HG03135 (cell line): ENCODE measurements around the gene TXNDC8.
"Not testable (repeated sequence)": the region's sequence is repeated elsewhere in the genome, so short reads cannot be mapped to it uniquely, and the experiment has no call there.

Experiments used
- ATAC-seq: cut with Tn5 transposase; IDR thresholded peaks from one replicate; pipeline ENCODE4 v1.9.1; 2021; ENCODE audit warnings: mild to moderate bottlenecking, moderate library complexity; ENCODE audit not compliant: unreplicated experiment

Gene TXNDC8

GRCh38 chr9:110328763-110329162 lies 8.9 kb downstream of the TXNDC8 start:
- ATAC-seq: no peak

- ATAC-seq: no peak
These were observed 9.9 kb downstream of the TXNDC8 start for GRCh38 chr9:110327716-110328115.

DNA sequence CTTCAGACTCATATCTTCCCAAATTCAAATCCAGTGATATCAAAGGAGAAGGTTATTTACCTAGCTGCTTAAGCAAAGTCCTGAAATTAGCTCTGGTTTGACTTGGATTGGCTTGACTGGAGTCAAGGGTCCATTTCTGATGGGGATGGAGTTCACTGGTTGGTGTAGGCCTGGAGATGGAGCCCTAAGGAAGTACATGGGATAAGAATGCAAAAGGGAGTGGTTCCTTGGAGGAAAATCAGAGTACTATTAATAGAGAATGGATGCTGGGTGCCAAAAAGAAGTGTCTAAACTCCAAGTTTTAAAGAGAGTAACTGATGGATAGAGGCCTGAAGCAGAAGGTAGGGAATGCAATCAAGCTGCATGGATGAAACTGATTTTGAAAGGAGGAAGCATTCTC lies 13.8 kb downstream of the TXNDC8 start:
- ATAC-seq: no peak

DNA sequence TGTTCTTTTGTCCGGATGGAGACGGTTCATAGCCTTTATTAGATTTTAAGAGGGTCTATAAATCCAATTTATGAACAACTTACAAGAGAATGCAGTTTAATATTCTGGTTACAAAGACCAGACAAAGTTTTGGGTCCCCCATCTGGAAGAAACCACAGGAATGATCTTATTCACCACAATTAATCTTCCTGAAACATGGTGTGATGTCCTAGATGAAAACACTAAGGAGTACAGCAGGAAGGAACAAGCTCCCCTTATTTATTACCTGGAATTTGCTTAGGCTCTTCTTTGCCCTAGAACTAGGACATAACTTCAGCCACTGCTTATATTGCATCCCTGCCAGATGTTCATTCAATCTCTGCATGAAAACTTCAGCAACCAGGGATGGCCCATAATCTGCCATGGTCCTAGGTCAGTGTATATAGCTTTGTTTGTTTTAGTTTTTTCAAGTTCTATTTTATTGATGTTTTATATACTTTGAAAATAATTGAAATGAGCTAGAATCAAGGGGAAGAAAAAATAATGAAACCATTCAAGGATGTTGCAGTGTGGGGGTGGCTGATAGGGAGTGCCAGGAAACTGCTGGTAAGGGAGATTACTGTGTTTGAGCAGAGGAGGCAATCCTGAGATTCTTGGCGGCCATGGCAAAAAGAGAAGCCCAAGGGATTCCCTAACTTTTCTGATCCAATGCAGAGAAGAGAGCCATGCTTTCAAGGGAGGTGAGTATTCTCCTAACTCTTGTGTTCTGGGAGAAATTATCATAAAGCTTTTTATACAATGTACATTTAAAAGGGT lies 16.8 kb downstream of the TXNDC8 start:
- ATAC-seq: no peak

DNA sequence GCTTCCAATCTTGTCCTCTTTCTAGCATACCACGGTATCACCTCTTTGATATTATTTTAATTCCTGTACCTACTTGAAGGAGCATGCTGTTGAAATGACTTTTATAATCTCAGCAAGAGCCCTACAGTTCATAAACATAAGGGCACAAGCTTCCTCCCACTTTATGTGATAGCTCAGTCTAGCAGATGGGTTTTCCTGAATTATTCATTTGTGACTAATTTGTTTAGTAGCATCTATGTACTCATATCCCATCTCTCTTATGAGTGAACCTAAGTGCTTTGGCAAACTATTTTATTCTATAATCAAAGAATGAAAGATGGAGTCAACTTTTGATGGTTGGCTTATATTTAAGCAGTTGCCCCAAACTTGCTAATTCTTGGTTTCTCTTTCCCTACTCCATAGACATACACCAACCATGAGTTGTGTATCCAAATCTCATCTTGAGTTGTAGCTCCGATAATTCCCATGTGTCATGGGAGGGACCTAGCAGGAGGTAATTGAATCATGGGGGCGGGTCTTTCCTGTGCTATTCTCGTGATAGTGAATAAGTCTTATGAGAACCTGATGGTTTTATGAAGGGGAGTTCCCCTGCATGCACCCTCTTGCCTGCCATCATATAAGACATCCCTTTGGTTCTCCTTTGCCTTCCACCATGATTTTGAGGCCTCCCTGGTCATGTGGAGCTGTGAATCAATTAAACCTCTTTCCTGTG lies 17.7 kb downstream of the TXNDC8 start:
- ATAC-seq: no peak

- no peak for ATAC-seq
These were observed 19.8 kb downstream of the TXNDC8 start for GRCh38 chr9:110317911-110318310.

- ATAC-seq: peak; percentile 98
These were observed 21.2 kb downstream of the TXNDC8 start for GRCh38 chr9:110316261-110317075.

DNA sequence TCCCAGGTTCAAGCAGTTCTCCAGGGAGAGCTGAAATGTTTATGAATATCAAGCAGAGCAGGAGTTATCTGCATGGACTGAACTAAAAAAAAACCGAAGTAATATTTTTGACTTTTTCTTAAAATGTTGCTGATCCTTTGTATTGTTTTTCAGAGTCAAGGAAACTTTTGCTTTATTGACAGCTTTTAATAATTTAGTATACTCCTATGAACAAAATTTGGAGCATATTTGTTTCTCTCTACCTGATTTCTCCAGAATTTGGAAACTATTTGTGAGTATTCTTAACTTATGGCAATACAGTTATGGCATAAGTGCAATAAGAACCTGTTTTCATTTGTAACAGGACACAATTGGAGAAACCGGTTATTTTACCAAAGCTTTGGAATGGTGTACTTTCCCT lies 25.7 kb downstream of the TXNDC8 start:
- not testable (repeated sequence) for ATAC-seq

- no peak for ATAC-seq
These were observed 28.0 kb downstream of the TXNDC8 start for GRCh38 chr9:110309681-110310080.

- no peak for ATAC-seq
These were observed 29.0 kb downstream of the TXNDC8 start for GRCh38 chr9:110308633-110309038.

DNA sequence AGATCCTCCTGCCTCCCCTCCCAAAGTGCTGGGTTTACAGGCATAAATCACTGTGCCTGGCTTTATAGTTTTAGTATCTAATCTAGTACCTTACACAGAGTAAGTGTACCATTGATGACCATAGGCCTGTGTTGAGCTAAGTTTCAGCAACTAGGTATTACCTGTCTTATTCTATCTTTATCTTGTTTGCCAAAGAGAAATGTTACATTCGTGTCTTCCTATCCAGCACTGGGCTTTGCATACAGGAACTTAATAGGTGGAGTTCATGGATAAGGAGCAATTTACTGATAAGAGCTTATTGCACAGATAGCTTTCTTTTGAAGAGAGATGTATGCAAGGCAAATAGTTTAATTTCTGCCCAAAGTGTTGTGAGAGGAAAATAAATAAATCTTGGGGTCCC lies 30.5 kb downstream of the TXNDC8 start:
- ATAC-seq: no peak

DNA sequence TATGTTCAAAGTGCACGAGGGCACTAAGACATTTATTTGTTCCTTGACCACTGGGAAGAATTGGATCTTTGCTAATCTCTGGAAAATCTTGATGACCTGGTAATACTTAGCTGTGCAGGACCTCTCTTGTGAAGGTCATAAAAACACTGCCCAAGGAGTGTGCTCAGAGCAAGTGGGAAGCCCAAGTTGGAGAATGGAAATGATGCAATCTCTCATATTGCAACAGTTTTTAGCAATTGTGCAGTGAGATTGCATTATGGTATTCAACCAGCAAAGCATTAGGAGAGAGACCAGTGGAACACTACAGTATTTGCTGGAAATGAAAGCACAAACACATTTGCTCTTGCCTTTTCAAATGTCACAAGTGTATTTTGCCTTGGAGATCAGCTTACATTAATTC lies 34.5 kb downstream of the TXNDC8 start:
- no peak for ATAC-seq

GRCh38 chr9:110298043-110298605 lies 39.5 kb downstream of the TXNDC8 start:
- no peak for ATAC-seq

DNA sequence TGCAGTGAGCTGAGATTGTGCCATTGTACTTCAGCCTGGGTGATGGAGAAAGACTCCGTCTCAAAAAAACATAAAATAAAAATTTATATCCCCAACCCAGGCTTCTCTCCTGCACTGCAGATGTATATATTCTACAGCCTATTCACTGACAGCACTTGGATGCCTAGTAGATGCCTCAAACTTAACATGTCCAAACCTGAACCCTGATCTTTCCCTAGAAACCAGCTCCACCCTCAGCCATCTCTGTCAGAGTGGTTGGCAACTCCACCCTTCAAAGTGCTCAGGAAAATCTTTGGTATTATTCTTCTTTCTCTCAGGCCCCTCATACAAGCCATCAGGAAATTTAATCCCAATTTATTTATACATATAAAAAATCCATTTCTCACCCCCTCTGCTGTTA lies 44.4 kb downstream of the TXNDC8 start:
- ATAC-seq: no peak

GRCh38 chr9:110291921-110292557 lies 45.6 kb downstream of the TXNDC8 start:
- no peak for ATAC-seq

- ATAC-seq: no peak
These were observed 47.7 kb downstream of the TXNDC8 start for GRCh38 chr9:110290001-110290400.

- ATAC-seq: no peak
These were observed 49.2 kb downstream of the TXNDC8 start for GRCh38 chr9:110288503-110288902.

GRCh38 chr9:110287289-110287680 lies 50.4 kb downstream of the TXNDC8 start:
- ATAC-seq: no peak

GRCh38 chr9:110284211-110284844 lies 53.3 kb downstream of the TXNDC8 start:
- no peak for ATAC-seq

GRCh38 chr9:110283751-110284150 lies 53.9 kb downstream of the TXNDC8 start:
- ATAC-seq: no peak
